SK-N-MC (cell line): ENCODE results near the gene ARHGEF16.

Experiments used
- DNase-seq: peaks from one replicate; pipeline ENCODE4 v3.0.0-alpha.2; 2011; ENCODE audit warnings: low read depth, low spot score
- H3K27ac ChIP-seq: fragments of 200-600 bp; sonication (generic); 2 replicates; pipeline ENCODE4 v1.5.1; 2016; ENCODE audit warnings: mixed run types
- H3K36me3 ChIP-seq: fragments of 200-600 bp; sonication (generic); 2 replicates; pipeline ENCODE4 v1.6.1; 2017; ENCODE audit warnings: antibody characterized with exemption, low read length, mixed read lengths; ENCODE audit not compliant: insufficient read depth
- H3K4me3 ChIP-seq: fragments of 200-600 bp; sonication (generic); 2 replicates; pipeline ENCODE4 v1.5.1; 2016
- H3K9ac ChIP-seq: fragments of 200-600 bp; sonication (generic); 2 replicates; pipeline ENCODE4 v1.8.0; 2017; ENCODE audit warnings: mixed run types, mixed read lengths; ENCODE audit not compliant: insufficient read length
- H3K9me3 ChIP-seq: fragments of 200-600 bp; sonication (generic); 2 replicates; pipeline ENCODE4 v1.6.1; 2017; ENCODE audit warnings: low read depth, mild to moderate bottlenecking, antibody characterized with exemption, low read length, moderate library complexity, mixed read lengths
- EZH2 ChIP-seq: fragments of 200-600 bp; sonication (generic); IDR thresholded peaks from one replicate; pipeline ENCODE4 v1.6.1; 2017; ENCODE audit warnings: antibody characterized with exemption
- FOXP2 ChIP-seq: optimal IDR thresholded peaks from 2 replicates; pipeline ENCODE3; 2011; ENCODE audit warnings: mild to moderate bottlenecking, moderate library complexity; ENCODE audit not compliant: insufficient read depth; ENCODE audit errors: extremely low read length, control extremely low read depth
- POLR2AphosphoS5 ChIP-seq: IDR thresholded peaks from 2 replicates; pipeline ENCODE4 v1.6.1; 2012; ENCODE audit warnings: mild to moderate bottlenecking, low read depth, low read length, borderline replicate concordance

ARHGEF16 gene

DNA sequence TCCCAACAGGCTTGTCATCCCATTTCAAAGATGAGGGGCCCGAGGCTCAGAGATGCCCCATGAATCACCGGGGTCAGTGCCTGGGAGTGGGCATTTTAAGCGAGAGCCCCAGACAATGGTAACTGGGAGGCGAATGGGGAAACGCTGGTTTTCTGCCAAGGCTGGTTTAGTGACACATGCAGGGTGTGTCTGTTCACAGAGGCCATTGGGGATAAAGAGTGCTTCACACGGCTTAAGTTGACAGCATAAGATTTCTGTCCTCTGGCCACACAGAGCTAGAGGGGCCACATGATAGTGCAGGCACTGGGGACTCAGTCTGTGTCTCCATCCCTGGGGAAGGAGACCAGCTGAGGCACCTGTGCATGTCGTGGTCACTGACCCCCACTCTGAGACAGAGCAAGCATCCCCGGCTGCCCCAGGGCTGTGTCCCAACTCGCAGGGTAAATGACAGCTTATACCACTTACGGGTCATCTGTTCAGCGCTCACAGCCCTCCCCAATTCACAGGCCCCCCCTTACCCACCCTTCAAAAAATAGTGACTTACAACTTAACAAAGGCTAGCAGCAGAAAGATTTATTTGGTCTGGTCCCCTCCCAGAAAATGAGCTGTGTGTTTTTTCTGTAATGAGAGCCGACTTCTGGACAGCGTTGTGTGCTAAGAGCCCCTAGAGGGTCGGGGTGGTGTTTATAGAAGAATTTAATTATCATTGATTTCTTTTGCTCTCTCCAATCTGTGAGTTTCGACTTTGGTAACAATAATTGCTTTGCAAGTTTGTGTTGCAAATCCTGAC lies 34.9 kb upstream of the ARHGEF16 start:
- Histone ChIP-seq H3K4me3 (no peak overlapping the region), H3K9ac (no peak overlapping the region), H3K36me3 (no peaks in the 10 kb centered on the region), H3K27ac (no peak overlapping the region), H3K9me3 (no peaks in the 10 kb centered on the region)
- no peak for DNase-seq
- TF ChIP-seq FOXP2 = no peak
- TF ChIP-seq EZH2 = no peak
- no peak for TF ChIP-seq POLR2AphosphoS5

GRCh38 chr1:3420218-3420951 lies 34.1 kb upstream of the ARHGEF16 start:
- H3K36me3 ChIP-seq = no peaks in the 10 kb centered on the region
- no peak overlapping the region for H3K27ac ChIP-seq
- H3K4me3 ChIP-seq = no peak overlapping the region
- TF ChIP-seq FOXP2 (no peak), POLR2AphosphoS5 (no peak), EZH2 (no peak)
- no peaks in the 10 kb centered on the region for H3K9me3 ChIP-seq
- no peak overlapping the region for H3K9ac ChIP-seq
- no peak for DNase-seq

DNA sequence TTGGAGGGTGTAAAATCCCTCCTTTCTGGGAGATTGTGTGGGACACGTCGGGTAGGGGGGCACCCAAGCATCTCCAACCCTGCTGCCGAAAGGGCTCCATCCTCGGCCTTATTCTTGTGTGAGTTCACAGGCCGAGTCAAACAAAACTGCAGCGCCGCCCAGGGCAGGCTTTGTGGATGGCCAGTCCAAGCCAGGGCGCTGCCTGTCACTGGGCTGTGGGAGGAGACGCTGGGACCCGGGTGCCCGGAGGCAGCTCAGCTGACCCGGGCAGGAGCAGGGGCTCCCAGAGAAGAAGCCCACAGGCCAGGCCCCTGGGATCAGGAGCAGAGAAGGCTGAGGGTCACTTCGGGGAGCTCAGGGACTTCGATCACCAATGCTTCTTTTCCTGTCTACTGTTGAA lies 31.8 kb upstream of the ARHGEF16 start:
- TF ChIP-seq FOXP2 (no peak), POLR2AphosphoS5 (no peak), EZH2 (no peak)
- H3K4me3 ChIP-seq = no peak overlapping the region
- no peaks in the 10 kb centered on the region for H3K9me3 ChIP-seq
- no peaks in the 10 kb centered on the region for H3K36me3 ChIP-seq
- H3K9ac ChIP-seq = no peak overlapping the region
- no peak overlapping the region for H3K27ac ChIP-seq
- DNase-seq = no peak

DNA sequence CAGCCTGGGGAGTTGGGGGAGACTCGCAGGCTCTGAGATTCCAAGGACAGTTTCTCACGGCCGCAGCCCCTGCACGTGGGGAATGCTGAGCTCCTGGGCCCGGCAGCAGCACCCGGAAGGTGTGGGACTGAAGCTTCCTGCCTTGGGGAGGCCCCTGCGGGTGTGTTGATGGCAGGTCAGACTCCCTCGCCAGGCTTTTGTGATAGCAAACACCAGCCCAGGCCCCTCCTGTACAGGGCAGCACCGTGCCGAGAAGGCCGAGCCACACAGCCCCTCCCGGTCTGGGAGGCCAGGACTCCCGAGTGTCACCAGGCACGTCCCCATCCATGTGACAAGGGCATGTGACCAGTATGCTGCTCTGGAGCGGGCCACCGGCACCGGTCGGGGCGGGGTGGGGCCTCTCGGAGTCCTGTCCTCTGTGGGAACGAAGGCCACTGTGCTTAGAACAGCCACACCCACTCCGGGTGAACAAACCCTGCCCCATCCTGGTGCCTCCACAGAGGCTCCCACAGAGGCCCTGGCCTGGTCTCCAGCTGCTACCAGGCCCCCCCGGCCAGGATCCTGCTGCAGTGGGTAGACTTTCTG lies 31.1 kb upstream of the ARHGEF16 start:
- no peaks in the 10 kb centered on the region for H3K36me3 ChIP-seq
- no peaks in the 10 kb centered on the region for H3K9me3 ChIP-seq
- no peak for DNase-seq
- no peak overlapping the region for H3K27ac ChIP-seq
- no peak overlapping the region for H3K9ac ChIP-seq
- TF ChIP-seq POLR2AphosphoS5 = no peak
- TF ChIP-seq EZH2 = no peak
- TF ChIP-seq FOXP2 = no peak
- no peak overlapping the region for H3K4me3 ChIP-seq

GRCh38 chr1:3423896-3424611 lies 30.4 kb upstream of the ARHGEF16 start:
- TF ChIP-seq POLR2AphosphoS5 (no peak), EZH2 (no peak), FOXP2 (no peak)
- Histone ChIP-seq H3K27ac (no peak overlapping the region), H3K36me3 (no peaks in the 10 kb centered on the region), H3K9ac (no peak overlapping the region), H3K9me3 (no peaks in the 10 kb centered on the region), H3K4me3 (no peak overlapping the region)
- DNase-seq = no peak

GRCh38 chr1:3425486-3426215 lies 28.8 kb upstream of the ARHGEF16 start:
- Histone ChIP-seq H3K36me3 (no peaks in the 10 kb centered on the region), H3K9ac (no peak overlapping the region), H3K4me3 (no peak overlapping the region), H3K9me3 (no peaks in the 10 kb centered on the region), H3K27ac (no peak overlapping the region)
- TF ChIP-seq EZH2 (no peak), POLR2AphosphoS5 (no peak), FOXP2 (no peak)
- no peak for DNase-seq

DNA sequence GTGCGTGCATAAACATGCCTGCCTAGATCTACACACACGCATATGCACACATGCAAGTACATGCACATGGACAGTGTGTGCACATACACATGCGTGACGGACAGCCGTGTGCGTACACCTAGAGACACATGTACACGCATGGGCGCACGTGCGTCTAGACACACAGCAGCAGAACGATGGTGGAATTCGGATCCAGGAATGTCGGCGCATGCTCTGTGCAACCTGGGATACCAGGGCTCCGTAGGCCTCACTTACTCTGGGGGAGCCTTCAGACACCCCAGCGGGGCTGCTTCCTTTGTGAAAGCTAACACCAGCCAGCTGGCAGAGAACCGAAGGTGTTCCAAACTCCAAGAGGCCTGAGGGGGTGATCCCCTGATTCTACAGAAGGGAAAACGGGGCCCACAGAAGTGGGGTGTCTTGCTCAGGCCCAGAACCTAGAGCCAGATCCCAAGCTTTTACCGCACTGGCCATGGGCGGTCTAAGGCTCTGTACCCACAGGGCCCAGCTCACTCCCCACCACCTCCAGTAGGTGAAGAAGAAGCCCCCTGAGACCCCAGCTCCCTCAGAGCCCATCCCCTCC lies 27.4 kb upstream of the ARHGEF16 start:
- Histone ChIP-seq H3K9me3 (no peaks in the 10 kb centered on the region), H3K27ac (no peak overlapping the region), H3K9ac (no peak overlapping the region), H3K4me3 (no peak overlapping the region), H3K36me3 (no peaks in the 10 kb centered on the region)
- no peak for DNase-seq
- no peak for TF ChIP-seq EZH2
- no peak for TF ChIP-seq FOXP2
- no peak for TF ChIP-seq POLR2AphosphoS5
